HEK293T (cell line): ENCODE measurements around the gene CRTC2.

Experiments
- BHLHE40 ChIP-seq: fragments of 450-650 bp; IDR thresholded peaks from 2 replicates; pipeline ENCODE4 v1.6.1; 2016; ENCODE audit warnings: mild to moderate bottlenecking, moderate library complexity, borderline replicate concordance
- CTBP1 ChIP-seq: fragments of 450-650 bp; IDR thresholded peaks from 2 replicates; pipeline ENCODE4 v1.6.1; 2016; ENCODE audit warnings: borderline replicate concordance
- SUZ12 ChIP-seq: fragments of 450-650 bp; IDR thresholded peaks from 2 replicates; pipeline ENCODE4 v1.6.1; 2016; ENCODE audit warnings: mild to moderate bottlenecking
- TARDBP ChIP-seq: fragments of 450-650 bp; IDR thresholded peaks from 2 replicates; pipeline ENCODE4 v1.6.1; 2016

GRCh38 chr1:153957744-153958110, 685 bp downstream of the CRTC2 start:
- no peak for TF ChIP-seq TARDBP
- TF ChIP-seq CTBP1: no peak
- TF ChIP-seq BHLHE40: no peak
- no peak for TF ChIP-seq SUZ12
